DOHH2 (cell line): ENCODE results near the gene TRPC4AP.

Experiments used
- CTCF ChIP-seq: fragments of 200-600 bp; sonication (generic); IDR thresholded peaks from one replicate; pipeline ENCODE4 v1.5.1; 2014; ENCODE audit warnings: antibody characterized with exemption, mild to moderate bottlenecking, low read depth, low read length; ENCODE audit not compliant: poor library complexity, severe bottlenecking
- EZH2phosphoT487 ChIP-seq: fragments of 200-600 bp; sonication (generic); IDR thresholded peaks from 2 replicates; pipeline ENCODE4 v1.6.1; 2017; ENCODE audit warnings: borderline replicate concordance, mild to moderate bottlenecking, antibody characterized with exemption, low read length, moderate library complexity, mixed read lengths

DNA sequence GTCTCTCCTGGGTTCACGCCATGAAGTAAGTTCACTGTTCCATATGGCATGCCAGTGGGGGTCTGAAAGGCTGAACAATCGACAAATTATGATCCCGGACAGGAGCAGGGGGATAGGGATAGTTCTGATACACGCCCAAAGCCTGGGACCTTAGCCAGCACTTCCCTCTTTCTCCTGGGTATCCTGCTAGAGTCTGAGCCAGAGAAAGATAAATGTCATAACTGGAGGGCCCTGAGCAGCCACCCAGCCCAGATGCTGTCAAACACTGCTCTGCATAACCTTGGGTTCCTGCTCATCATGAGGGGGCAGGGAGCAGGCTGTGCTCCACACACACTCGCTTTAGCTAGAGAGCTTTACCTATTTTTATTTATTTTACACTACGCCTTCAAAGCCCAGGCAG is 42.3 kb upstream of the TRPC4AP start:
- no peak for TF ChIP-seq CTCF
- no peak for TF ChIP-seq EZH2phosphoT487
